NCI-H82 treated with DMSO at 0.1 percent for 48 hours (cell line): ENCODE measurements around the gene NCKAP5.

ENCODE experiments used
- DNase-seq: peaks from one replicate; lab custom pipeline; 2025; ENCODE audit not compliant: unreplicated experiment; lab: John Stamatoyannopoulos, UW

NCKAP5 gene

DNA sequence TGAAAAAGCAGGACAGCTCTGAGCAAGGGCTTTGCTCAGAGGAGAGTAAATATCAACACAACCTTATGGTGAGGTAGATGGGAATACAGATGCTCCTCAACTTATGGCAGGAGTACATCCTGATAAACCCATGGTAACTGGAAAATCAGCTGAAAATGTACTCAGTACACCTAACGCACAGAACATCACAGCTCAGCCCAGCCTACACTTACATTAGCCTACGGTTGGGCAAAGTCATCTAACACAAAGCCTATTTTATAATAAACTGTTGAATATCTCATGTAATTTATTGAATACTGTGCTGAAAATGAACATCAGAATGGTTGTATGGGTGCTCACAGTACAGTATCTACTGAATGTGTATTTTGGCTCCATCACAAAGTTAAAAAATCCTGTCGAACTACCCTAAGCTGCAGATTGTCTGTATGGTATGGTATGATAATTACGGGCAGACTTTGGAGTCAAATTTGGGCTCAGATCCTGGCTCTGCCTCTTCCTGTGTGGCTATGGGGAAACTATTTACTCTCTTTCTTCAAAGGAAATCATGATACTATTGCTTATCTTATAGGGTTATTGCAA is 778.0 kb downstream of the NCKAP5 start:
- DNase-seq, result no peak

- DNase-seq, result no peak
Measured at GRCh38 chr2:132789066-132789465, 779.2 kb downstream of the NCKAP5 start.

DNA sequence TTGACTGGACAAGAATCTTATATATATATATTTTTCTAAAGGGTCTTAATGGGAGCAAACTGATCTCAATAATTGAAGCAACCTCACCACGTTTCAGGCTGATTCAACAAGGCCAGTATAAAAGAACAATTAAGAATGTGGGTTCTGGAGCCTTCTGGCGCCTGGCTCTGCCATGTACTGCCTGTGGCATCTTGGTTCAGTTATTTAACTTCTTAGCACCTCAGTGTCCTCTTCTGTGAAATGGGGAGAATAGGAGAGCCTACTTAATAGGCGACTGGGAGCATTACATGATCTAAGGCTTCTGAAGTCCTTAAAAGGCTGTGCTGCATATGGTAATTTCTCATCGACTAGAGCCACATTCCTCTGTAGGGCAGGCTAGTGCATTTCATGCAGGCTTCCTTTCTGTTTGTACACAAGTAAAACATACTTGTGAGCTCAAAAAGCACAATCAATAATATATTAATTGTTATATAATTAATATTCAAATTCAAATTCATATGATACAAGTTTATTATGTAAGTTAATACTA is 779.9 kb downstream of the NCKAP5 start:
- no peak for DNase-seq

GRCh38 chr2:132783883-132784282 is 784.4 kb downstream of the NCKAP5 start:
- DNase-seq, result no peak

DNA sequence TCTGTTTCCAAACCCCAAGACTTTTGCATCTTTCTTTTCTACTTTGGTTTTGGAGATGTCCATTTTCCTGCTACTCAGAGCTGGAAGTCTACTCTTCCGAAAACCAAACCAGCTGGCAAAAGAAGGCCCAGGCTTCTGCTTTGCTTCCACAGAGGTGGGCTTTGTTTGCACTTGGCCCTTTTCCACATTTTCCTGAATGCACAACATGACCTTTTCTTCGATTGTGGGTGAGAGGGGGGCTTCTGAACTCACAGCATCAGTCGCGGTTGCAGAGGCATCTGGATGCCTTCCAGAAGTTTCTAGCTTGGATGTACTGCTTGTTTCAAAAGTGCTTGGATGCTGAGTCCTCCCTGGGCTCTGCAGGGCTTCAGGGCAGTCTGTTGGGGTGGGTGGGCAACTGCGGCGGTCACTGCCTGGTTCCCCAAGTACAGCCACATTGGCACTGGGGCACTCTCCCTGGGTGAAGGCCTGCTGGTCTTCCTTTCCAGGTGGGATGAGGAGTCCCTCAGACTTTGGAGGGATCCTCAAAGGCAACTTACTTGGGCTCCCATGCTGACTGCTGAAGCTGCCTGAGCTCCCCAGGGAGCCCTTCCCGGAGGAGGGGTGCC is 786.0 kb downstream of the NCKAP5 start:
- no peak for DNase-seq

GRCh38 chr2:132780651-132781050 is 787.6 kb downstream of the NCKAP5 start:
- no peak for DNase-seq

- no peak for DNase-seq
Measured at GRCh38 chr2:132779206-132779721, 789.0 kb downstream of the NCKAP5 start.

- DNase-seq, result no peak
Measured at GRCh38 chr2:132776287-132776686, 792.0 kb downstream of the NCKAP5 start.

DNA sequence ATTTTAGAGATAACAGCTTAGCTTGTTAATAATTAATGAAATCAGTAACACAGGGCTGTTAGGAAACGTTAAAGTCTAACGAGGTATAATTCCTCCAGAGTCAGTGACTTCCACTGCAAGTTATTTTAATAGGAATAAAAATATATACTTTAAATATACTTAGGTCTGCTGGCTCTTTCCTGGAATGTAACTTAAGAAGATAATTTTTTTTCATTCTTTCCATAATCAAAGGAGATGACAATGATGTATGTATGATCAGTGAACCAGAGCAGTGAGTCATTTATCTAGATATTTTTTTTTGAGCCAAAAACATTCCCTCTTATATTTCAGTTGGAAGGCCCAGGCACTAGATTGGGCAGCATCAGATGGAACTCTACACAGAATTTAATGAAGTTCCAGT is 794.1 kb downstream of the NCKAP5 start:
- DNase-seq, result no peak

GRCh38 chr2:132773331-132773730 is 794.9 kb downstream of the NCKAP5 start:
- no peak for DNase-seq

GRCh38 chr2:132772340-132772739 is 795.9 kb downstream of the NCKAP5 start:
- DNase-seq, result no peak

- DNase-seq, result no peak
Measured at GRCh38 chr2:132766573-132766972, 801.7 kb downstream of the NCKAP5 start.

DNA sequence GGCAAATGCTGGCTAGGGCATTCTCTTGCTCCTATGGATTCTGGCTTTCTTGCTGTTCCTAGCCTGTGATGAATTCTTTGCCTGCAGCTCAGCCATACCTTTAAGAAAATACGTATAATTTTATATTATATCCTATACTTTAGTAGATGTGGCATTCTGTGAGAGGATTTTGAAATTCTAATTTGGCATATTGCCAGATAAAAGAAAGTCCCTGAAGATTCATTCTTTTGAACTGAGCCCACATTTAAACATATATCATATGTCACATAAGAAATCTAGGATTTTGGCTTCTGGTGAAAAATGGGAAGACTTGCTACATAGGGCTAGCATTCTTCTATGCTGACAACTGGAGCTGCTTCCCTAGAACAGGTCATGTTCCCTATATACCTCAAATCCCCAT is 806.8 kb downstream of the NCKAP5 start:
- no peak for DNase-seq

DNA sequence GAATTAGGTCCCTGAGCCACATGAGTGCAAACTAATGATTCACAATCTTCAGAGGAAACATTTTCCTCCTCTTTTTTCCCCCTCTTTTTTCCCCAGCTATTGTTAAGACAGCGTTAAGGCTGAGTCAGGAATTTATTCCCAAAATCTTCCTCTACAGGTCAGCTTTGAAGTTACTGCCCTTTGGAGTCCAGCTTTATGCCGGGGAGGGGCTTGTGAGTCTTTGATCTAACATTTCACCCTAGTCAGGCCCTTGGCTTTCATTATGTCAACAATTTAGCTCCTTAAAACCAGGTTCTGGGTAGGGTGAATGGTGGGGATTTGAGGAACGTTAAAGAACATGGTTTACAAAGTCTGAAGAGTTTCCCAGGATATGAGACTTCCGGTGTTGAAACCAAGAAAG is 807.3 kb downstream of the NCKAP5 start:
- no peak for DNase-seq

DNA sequence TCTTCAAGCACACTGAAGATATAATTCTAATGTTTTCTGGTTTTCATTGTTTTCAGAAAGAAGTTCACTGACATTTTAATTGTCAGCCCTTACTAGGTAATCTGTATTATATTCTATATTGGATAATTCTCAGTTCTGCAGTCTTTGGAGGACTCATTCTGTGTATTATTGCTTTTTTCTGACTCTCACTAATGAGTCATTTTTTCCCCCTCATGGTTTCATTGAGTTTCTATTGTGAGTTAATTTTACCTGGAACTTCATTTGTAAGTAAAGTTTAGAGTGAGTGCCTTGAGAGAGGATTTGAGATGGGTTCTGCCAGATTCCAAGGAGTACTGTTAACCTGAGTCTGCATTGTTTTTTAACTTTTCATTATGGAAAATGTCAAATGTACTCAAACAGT is 807.9 kb downstream of the NCKAP5 start:
- no peak for DNase-seq

GRCh38 chr2:132758995-132759394 is 809.3 kb downstream of the NCKAP5 start:
- no peak for DNase-seq

DNA sequence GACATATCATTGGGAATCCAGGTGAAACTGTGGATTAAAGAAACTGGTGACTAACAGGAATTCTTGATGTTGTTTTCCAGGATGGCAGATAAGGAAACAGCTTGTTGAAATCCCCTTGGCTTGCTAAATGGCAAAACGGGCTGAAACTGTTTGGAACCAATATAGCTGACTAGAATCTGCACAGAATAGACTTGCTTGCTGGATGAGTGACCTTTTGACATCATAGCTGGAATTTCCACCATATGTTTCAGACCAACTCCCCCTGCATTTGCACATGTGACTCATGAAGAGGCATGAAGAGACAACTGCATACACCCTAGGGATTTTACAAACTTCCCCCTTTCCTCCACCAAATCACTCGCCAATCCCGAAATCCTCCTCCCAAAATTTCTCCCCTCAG is 810.6 kb downstream of the NCKAP5 start:
- no peak for DNase-seq

DNA sequence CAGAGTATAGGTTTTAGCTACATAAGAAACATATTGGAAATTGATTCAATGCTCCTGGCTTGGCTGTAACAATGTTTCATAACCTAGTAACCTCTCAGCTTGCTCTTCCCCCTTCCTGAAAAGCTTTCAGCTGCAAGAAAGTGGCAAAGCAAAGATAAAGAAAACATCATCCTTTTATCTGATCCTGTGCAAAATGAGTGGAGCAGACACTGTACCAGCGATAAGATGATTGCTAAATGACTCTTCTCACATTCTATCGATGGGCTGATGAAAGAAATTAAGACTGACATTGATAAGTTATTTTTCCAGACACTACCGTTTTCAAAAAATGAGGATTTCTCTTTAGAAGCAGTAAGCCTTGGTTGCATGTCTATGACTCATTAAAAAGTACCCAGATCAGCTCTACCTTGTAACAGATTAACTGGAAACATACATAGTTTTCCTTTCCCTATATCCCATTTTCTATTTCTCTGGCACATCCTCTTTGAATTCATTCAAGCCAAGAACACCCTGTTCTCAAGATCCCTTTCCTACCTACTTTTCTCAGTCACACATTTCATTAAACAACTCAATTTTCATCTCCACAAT is 811.2 kb downstream of the NCKAP5 start:
- no peak for DNase-seq

- no peak for DNase-seq
Measured at GRCh38 chr2:132754867-132755472, 813.3 kb downstream of the NCKAP5 start.

- DNase-seq, result no peak
Measured at GRCh38 chr2:132754392-132754791, 813.9 kb downstream of the NCKAP5 start.

GRCh38 chr2:132752421-132753206 is 815.6 kb downstream of the NCKAP5 start:
- DNase-seq, result no peak
